Stimulated activated CD8-positive, alpha-beta memory T cell treated with anti-CD3 and anti-CD28 coated beads, Interleukin-4, amount 100 ng/mL, for 48 hours (primary cell): Measurements from ENCODE around the gene PRKAG2.
"Not testable (repeated sequence)": the region's sequence is repeated elsewhere in the genome, so short reads cannot be mapped to it uniquely, and the experiment has no call there.

ENCODE experiments used
- DNase-seq: peaks from one replicate; pipeline ENCODE4 v3.0.0-alpha.2; 2020

PRKAG2 gene

DNA sequence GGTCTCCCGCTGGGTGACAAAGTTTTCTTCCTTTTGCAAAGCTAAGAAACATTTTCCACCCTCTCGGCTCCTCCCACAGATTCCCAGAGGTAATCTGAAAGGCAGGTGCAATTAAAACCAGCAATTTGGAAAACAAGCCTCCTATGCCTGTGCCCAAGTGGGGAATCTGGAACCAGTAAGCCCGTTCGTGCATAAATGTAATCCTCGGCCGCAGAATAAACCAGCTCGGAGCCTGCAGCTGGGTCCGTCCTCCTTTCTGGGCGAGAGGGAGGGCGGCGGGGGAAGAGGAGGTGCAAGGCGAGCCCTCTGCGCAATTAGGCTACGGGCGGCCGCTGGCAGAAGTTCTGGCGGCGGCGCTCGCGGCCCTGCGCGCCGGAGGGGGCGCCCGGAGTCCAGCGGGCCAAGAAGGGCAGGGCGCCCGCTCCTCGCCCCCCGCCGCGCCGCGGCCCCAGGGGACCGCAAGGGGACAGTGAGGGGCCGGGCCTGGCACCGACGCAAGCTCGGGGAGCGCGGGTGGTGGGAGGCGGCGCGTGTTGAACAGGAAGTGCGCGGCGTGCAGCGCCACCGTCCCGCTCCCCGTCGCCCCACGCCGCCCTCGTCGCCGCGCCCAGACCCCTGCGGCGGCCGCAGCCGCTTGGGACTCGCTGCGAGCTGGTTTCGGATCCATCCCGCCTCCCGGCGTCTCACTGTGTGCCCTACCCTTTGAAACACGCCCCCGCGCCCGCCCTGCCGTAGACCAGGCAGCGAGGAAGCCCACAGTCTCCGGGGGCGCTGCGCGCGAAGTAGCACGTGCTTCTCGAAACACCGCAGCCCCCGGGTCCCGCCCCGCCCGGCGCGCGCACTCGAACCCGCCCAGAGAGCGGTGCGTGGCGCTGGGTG is at the start of gene PRKAG2:
TSS of gene PRKAG2 (minus strand) at position 217 of the 879 bp plus-strand sequence. CDS start 495 bp downstream, outside the sequence.
- peak; percentile 79 for DNase-seq

DNA sequence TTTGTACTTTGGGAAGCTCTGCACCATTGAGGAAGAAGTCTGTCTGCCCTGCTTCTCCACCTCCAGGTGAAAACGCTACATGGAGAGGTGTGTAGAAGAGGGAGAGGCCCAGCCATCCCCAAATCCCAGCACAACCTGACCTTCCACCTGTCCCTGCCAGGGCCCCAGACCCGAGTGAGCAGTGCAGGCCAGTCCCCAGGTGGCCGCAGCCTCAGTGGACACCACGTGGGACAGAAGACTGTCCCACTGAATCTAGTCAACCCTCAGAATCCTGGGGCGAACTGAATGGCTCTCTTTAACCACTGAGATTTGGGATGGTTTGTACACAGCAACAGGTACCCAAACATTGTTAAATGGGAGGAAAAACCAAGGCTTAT is 49.4 kb upstream of the PRKAG2 start:
- no peak for DNase-seq

DNA sequence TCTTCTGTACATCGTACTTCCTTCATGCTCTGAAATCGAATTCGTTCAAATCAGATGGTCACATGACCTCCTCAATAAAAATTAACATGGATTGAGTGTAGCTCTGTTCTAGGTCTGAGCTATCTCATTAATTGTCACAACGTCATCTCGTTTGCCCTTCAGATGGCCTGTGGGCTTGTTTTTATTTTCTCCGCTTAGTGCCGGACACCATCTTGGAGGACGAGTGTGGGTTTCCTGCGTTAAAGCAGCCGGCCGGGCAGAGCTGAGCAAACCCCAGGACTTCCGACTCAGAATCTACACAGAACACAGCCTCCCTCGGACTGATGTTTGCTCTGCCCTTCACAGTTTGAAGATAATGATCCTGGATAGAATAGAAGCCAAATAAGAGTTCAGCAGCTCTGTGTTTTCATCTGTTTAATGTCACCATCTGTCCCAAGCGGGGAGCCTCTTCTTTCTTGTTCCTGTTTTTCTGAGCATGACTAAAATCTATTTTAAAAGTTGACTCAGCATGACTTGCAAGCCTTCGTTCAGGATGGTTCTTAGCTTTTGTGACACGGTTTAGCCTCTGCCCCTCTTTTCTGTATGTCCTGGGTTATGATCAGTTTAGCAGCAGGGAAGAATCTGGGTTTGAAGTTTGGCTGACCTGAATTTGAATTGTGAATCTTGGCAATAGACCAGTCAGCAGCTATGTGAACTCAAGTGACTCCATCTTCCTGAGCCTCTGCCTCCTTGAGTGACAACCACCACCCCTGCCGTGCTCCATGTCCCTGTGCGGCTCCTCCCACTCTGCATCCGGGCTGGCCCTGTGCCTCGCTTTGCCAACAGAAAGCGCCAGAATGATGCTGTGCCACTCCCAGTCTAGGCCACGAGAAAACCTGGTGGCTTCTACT is 48.8 kb upstream of the PRKAG2 start:
- DNase-seq, result no peak

DNA sequence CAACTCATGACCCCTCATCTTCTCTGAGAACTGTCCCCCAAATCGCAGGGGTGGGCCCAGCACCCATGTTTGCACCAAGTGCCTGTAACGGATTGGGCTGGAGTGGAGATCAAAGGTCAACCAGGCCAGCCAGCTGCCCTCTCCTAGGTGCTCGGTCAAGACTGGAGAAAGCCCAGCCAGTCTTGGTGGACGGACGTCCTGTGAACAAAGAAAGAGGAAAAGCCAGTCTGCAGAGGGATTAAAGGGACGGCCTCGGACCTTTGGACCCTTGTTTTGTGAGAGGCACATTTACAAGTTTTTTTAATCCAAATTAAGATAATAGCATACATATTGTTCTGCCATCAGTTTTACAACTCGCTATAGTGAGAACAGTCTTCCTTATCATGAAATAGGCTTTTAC is 47.6 kb upstream of the PRKAG2 start:
- no peak for DNase-seq

DNA sequence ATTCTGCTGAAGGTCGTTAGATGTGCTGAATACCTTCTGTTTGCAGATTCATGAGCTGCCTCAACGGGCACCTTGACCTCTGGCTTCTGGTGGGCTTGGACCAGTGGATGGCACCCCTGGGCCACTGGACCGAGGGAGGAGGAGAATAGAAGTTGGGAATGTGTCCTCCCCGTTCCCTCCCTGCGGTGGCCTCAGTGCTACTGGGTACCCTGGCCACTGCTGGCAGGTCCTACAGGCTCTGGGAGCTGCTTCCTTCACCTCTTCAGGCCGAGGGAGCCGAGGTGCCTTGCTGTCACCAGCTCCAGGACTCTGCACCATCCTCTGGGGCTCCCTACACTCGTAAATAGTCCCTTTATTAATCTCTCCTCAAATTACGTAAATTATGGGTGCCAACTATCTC is 47.1 kb upstream of the PRKAG2 start:
- no peak for DNase-seq

DNA sequence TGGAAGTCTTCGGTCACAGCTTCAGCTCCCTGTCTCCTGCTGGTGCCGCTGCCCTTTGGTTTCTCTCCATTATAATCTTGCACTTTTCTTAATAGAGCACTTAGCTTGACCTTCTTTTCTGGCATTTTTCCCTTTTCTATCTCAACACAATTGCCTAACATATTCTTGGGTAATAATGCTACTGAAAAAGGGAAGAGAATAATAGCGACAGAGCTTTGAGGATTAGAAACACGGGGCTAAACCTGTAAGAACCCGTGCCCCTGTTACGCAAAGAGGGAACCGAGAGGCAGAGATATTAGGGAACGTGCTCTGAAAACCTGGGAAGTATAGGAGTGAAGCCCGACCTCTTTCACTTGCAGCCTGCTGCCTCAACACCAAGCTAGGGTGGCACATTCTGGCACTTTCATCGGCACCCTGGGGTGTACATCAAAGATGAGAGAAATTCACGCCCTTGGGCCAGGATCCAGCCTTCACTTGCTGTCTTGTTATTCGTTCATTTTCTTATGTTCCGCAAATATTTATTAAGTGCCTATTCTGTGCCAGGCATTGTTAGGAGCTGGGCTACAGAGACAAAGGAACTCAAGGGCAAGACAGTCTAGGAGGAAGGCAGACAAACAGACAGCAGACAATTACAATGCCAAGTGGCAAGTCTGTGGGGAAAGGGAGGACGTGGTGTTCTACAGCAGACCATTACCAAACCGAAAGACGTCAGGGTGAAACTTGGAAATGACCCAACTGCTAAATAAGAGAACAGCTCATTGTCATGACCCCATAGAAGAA is 46.4 kb upstream of the PRKAG2 start:
- DNase-seq, result no peak

DNA sequence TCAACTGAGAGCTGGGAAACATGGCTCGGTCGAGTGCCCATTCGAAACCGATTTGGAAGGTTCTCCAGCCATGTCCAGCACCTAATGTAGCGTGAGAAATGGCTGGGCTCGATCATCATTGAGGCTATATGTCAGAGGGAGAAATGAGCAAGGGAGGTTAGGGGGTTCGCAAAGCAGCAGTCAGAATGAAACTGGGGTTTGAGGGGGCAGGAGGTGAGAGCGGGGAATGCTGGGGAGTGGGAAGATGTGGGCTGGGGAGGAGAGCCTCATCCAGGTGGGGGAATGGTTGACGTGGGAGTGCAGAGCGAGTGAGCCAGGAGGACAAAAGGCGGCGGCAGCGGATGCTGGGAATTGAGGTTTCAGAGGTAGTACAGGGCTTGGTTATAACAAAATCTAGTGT is 44.5 kb upstream of the PRKAG2 start:
- no peak for DNase-seq

DNA sequence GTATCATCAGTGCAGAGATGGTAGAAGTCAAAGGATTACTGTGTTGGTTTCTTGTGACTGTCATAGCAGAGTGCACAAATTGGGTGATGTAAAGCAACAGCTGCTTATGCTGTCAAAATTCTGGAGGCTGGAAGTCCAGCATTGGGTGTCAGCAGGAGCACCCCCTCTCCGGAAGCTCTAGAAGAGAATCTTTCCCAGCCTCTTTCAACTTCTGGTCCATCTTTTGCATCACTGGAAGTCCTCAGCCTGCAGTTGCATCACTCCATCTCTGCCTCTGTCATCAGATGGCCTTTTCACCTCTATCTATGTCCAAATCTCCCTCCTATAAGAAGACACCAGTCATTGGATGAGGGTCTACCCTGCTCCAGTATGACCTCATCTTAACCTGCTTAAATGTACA is 43.6 kb upstream of the PRKAG2 start:
- DNase-seq, result no peak

DNA sequence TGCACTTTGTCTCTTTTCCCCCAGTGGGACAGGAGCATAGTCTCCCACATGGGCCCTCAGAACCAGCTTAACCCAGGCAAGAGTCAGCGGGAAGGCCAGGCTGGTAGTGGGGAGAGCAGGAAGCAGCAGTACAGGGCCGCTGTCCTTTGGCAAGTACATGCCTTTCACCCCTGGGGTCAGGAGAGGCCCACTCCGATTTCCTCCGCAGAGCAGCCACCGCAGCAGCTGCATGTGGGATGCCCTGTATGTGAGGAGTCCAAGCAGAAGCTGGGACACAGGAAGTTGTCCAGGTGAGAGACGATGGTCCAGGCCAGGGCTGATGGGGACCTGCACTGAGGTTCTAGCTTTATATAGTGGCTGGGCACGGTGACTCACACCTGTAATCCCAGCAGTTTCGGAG is 42.7 kb upstream of the PRKAG2 start:
- no peak for DNase-seq

DNA sequence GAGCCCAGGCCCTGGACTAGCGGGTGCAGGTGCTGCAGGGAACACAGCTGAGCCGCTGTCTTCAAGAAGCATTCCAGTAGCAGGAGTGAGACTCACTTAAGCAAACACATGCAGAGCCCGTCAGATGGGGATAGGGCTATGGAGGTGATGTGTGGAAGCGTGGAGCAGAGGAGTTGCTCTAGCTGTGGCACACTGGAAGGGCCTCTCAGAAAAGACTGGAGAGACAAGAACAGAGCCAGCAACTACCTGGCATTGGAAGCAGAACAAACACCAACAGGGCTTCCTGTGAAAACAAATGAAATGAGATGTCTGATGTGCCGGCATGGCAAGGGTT is 41.6 kb upstream of the PRKAG2 start:
- DNase-seq, result no peak

DNA sequence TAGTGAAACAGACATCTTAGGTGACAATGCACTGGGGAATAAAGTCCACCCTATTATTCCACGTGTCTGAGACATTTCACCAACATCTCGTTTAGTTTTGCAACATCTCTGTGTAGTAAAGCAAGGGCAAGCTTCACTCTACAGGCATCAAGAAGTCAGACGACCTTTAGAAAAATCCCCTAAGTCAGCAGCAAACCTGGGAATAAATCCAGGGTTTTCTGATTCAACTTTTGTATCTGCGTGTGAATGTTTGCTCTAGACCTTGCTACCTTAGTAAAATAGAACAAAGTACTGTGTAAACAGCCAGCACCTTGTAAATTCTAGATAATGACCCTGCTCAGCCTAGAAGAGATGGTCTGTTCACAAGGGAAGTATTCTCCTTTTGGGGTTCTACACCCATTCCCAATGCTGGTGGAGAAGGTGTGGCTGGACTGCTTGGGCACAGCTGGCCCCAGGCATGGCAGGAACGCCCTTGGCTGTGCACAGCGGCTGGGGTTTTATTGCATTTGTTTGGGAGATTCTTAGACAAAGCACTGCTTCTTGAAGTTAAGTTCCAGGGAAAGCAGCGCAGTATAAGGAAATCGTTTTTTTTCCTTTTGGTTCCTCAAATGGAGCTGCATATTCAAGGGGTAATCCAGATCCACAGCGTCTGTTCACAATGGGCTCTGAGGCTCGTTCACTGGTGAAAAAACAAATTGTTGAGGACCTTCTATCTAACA is 41.0 kb upstream of the PRKAG2 start:
- DNase-seq, result no peak

DNA sequence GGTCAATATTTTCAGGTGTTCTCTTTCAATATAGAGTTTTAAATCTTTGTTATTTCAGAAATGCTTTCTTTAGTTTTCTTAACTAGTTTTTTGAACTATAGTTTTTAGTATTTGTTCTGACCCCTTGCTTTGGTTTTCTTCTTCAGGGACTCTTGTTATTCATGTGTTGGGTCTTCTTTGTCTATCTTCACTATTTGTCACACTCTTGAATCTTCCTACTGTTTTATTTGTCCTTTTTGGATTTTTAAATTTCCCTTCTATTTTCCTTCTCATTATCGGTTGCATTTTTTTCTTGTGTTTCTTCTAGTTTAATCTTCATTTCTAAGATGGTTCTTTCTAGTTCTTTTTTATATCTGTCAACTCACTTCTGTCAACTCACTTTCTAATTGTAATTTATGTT is 37.1 kb upstream of the PRKAG2 start:
- DNase-seq, result no peak

DNA sequence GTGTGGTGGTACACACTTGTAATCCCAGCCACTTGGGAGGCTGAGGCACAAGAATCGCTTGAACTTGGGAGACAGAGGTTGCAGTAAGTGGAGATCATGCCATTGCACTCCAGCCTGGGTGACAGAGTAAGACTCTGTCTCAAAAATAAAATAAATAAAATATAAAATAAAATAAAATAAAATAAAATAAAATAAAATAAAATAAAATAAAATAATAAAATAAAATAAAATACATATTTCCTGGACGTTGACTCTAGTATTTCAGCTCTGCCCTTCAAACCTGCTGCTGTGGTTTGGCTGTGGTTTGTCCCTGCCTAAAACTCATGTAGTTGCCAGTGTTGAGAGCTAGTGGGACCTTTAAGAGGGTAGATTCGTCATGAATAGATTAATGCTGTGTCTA is 33.7 kb upstream of the PRKAG2 start:
- not testable (repeated sequence) for DNase-seq

DNA sequence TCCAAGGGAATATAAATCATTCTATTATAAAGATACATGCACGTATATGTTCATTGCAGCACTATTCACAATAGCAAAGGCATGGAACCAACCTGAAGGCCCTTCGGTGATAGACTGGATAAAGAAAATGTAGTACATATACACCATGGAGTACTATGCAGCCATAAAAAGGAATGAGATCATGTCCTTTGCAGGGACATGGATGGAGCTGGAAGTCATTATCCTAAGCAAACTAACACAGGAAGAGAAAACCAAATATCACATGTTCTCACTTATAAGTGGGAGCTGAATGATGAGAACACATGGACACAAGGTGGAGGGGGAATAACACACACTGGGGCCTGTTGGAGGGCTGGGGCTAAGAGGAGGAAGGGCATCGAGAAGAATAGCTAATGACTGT is 30.2 kb upstream of the PRKAG2 start:
- DNase-seq, result not testable (repeated sequence)

DNA sequence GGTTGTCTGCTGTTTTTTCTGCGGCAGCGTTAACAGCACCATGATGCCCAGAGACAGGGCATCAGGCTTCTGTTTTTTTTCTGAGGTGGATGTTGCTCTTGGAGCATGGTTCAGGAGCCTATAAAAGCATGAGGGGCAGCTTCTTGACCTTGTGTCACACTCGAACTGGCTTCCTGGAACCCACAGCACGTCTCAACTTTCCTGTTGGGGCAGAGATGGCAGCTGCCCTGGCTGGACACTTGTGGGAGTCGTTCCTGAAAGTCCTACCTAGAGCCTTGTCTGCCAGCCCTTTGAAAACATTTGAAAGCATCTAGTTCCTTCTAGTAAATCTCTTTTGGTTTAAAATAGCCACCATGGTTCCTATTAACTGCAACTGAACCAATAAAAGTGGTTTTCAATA is 28.9 kb upstream of the PRKAG2 start:
- no peak for DNase-seq

DNA sequence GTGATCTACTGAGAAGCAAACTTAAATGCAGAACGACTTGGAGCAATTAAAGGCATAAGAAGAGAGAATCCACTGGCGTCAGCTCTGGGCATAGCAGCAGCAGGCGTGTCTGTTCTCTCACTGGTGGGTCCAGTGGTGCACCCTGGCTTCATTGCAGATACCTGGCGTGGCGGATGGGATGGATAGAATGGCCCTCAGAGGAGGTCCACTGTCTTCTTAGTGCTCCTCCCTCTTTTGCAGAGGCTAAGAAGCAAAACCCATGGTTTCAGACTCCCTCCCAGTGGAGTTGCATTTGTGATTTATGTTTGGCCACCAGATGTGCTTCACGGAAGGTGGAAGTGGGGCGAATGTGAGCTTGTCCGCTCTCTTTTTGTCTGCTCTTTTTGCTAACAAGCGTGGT is 28.4 kb upstream of the PRKAG2 start:
- DNase-seq, result no peak

DNA sequence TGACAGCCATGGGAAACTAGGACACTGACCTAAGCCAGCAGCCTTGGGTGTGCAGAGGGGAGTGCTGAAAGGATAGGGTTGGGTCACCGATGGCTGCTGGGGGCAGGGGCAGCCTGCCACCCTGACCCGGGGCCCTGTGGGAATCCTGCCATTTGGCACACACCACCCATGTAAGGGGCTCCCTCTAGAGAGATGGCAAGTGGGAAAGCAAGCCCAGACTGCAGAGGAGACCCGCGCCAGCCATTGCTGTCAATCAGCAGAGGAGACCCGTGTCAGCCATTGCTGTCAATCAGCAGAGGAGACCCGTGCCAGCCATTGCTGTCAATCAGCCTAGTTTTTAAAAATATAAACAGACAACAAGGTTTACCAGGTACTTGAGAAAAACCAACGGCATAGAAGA is 27.4 kb upstream of the PRKAG2 start:
- DNase-seq, result no peak

DNA sequence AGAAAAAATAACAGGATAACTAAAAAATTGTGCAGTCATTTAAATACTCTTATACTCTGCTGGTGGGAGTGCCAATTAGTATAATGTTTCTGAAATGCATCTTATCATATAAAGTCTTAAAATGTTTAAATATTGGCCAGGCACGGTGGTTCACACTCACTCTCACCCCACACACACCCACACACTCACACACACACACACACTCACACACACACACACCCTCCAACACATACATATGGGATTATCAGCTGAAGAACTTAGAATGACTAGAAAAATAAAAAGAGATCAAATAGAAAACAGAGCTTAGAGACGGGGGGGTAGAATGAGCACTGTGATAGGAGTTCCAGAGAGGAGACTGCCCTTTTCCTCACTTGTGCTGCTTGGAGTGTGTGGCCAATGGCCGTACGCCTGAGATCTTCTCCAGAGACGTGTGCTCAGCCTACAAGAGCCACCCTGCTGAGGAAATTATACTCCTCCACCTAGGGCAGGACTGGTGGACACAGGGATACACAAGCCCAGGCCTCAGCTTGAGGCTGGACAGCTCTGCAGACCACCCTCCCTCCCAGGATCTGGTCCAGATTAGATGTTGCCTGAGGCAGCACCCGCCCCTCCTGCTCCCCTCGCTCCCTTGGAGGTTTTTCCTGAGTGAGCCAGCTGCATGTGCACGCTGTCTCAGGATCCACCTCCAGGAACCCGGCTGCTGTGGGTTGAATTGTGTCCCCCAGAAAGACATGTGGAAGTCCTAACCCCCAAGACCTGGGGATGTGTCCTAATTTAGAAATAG is 26.5 kb upstream of the PRKAG2 start:
- DNase-seq, result no peak

DNA sequence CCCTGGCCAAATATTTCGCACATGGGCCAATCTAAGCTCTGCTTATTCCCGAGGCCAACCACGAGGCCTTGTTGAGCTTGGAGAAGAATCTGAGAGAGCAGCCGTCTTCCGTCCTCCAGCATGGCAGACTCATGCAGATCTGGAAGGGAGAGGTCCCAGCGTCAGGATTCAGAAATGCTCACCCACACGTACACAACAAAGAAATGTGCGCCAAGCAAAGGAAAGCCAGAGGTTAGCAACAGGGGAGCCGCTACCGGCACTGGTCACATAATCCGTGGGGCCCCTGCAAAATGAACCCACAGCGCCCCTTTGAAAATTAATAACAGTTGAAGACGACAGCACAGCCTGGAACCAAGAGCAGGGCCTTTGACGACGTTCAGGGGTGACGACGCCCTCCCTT is 25.4 kb upstream of the PRKAG2 start:
- DNase-seq, result no peak

DNA sequence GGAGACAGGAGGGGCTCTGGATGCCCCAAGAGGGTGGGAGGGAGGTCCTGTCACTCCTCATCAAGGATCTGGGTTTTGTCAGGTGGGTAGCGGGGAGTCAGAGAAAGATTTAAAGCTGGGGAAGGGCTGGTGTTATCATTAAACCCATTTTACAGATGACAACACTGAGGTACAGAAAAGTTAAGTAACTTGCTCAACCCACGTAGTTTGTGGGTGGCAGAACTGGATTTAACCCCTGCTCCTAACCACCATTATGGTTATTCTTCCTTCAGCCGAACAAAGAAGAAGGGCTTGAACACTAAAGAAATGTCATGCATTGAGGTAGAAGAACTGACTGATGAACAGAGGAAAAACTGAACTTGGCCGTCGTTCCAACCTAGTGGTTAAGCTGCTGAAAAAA is 24.9 kb upstream of the PRKAG2 start:
- no peak for DNase-seq

DNA sequence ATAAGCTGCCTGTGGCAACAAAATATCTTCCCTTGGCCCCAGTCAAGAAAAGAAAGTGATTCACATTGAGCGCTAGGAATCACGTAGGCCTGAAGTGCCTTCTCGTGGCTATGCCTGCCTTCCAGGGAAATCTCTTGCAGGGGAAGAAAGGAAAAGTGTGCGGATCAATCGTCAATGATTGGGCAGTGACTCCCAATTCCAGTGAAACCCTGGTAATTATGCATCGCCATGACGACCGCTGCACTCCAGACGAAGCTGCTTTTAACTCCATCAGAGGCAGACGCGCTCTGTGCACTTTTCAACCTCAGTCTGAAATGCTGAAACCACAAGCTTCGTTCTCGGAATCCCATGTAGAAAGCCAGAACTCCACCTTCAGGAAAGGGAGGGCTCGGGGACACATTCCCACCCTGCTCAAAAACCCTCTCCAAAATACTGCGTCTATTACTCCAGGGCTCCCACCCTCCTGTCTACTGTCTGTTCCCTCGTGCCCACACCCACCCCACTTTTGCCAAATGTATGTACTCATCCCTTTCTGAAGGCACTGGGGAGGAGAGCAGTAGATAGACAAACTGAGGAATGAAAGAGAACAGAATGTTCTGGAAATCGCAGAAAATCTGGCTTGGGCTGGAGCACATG is 24.2 kb upstream of the PRKAG2 start:
- no peak for DNase-seq
